Measurements from ENCODE around the gene P3H3.

Gene P3H3

GRCh38 chr12:6782850-6783566, 45.2 kb upstream of the P3H3 start:
- Histone ChIP-seq H3K4me3 (ENCODE audit: low read depth, low read length) (no peak overlapping the region), H3K36me3 (ENCODE audit: control insufficient read depth in 2 of 2, insufficient read depth in 1 of 2, low read length in 2 of 2) (no peaks in the 10 kb centered on the region), H3K9me3 (ENCODE audit: control insufficient read depth, insufficient read depth, low read depth, low read length) (no peaks in the 10 kb centered on the region), H3K27ac (ENCODE audit: extremely low read depth, low read depth, low read length) (no peak overlapping the region), H3K4me1 (ENCODE audit: control insufficient read depth, insufficient read depth, low read length) (peaks cover 7% of the 10 kb centered on the region)
- TF ChIP-seq OVOL3 (tag by site-specific recombination; IDR thresholded peaks at IDR 0.05): no peak
- TF ChIP-seq ZNF311 (tag by site-specific recombination; IDR thresholded peaks at IDR 0.05; ENCODE audit: borderline replicate concordance): no peak
- no peak for TF ChIP-seq ZNF394 (tag by site-specific recombination; IDR thresholded peaks at IDR 0.05; ENCODE audit: borderline replicate concordance)
- no peak for TF ChIP-seq ZNF514 (tag by site-specific recombination; IDR thresholded peaks at IDR 0.05)
- TF ChIP-seq ZNF2 (tag by site-specific recombination; IDR thresholded peaks at IDR 0.05): no peak
- no peak for TF ChIP-seq ZNF24 (tag by site-specific recombination; IDR thresholded peaks at IDR 0.05)
- TF ChIP-seq ZNF639 (tag by site-specific recombination; IDR thresholded peaks at IDR 0.05): no peak
- TF ChIP-seq WT1 (tag by site-specific recombination; IDR thresholded peaks at IDR 0.05): no peak
- no peak for TF ChIP-seq ZNF10 (tag by site-specific recombination; IDR thresholded peaks at IDR 0.05)
- no peak for TF ChIP-seq ZNF426 (tag by site-specific recombination; IDR thresholded peaks at IDR 0.05)
- CTCF ChIA-PET: interaction anchor here (0.6 to 8.3 kb wide), 6 partner anchors 16 to 99 kb away, joined by 3 to 71 read pairs (median 8); partner anchors contain the start of genes MLF2 and PTMS
- POLR2A ChIA-PET: interaction anchor here (0.5 to 2.1 kb wide), 3 partner anchors 17 to 45 kb away, joined by 4 to 9 read pairs (median 5); partner anchors contain the start of genes P3H3 and PTMS

GRCh38 chr12:6783828-6784227, 44.4 kb upstream of the P3H3 start:
- CTCF ChIA-PET: interaction anchor here (0.6 to 8.3 kb wide), 6 partner anchors 14 to 426 kb away, joined by 3 to 70 read pairs (median 5); partner anchors contain the start of gene MLF2
- Histone ChIP-seq H3K9me3 (ENCODE audit: control insufficient read depth, insufficient read depth, low read depth, low read length) (no peaks in the 10 kb centered on the region), H3K4me3 (ENCODE audit: low read depth, low read length) (no peak overlapping the region), H3K36me3 (ENCODE audit: control insufficient read depth in 2 of 2, insufficient read depth in 1 of 2, low read length in 2 of 2) (no peaks in the 10 kb centered on the region), H3K4me1 (ENCODE audit: control insufficient read depth, insufficient read depth, low read length) (no peaks in the 10 kb centered on the region), H3K27ac (ENCODE audit: extremely low read depth, low read depth, low read length) (no peak overlapping the region)
- no peak for TF ChIP-seq ZNF548 (tag by site-specific recombination; IDR thresholded peaks at IDR 0.05)
- 0 out of 2 replicates have a peak, but pooled peaks have one; percentile 29 for TF ChIP-seq PRDM2 (tag by site-specific recombination; IDR thresholded peaks at IDR 0.05; ENCODE audit: borderline replicate concordance)
- POLR2A ChIA-PET: no interaction called here

- POLR2A ChIA-PET: no interaction called here
- CTCF ChIA-PET: interaction anchor here (0.6 to 8.3 kb wide), 5 partner anchors 15 to 426 kb away, joined by 3 to 70 read pairs (median 5); partner anchors contain the start of gene MLF2
- H3K4me1 ChIP-seq (ENCODE audit: control insufficient read depth, insufficient read depth, low read length): no peaks in the 10 kb centered on the region
These were observed 43.9 kb upstream of the P3H3 start for GRCh38 chr12:6784296-6784695.

More at GRCh38 chr12:6784296-6784695, 43.9 kb upstream of the P3H3 start:
- no peaks in the 10 kb centered on the region for H3K36me3 ChIP-seq (ENCODE audit: control insufficient read depth in 2 of 2, insufficient read depth in 1 of 2, low read length in 2 of 2)
- TF ChIP-seq ZNF274 (IDR thresholded peaks at IDR 0.05; ENCODE audit: low read length) (no peak), ZNF274 (tag by site-specific recombination; IDR thresholded peaks at IDR 0.05; ENCODE audit: borderline replicate concordance) (no peak), ZFHX2 (tag by site-specific recombination; conservative IDR thresholded peaks at IDR 0.05) (peak; percentile 42; the same call in 1 of the 2 replicates), GFI1B (tag by site-specific recombination; IDR thresholded peaks at IDR 0.05) (no peak)
- no peaks in the 10 kb centered on the region for H3K9me3 ChIP-seq (ENCODE audit: control insufficient read depth, insufficient read depth, low read depth, low read length)
- H3K27ac ChIP-seq (ENCODE audit: extremely low read depth, low read depth, low read length): no peak overlapping the region
- no peak overlapping the region for H3K4me3 ChIP-seq (ENCODE audit: low read depth, low read length)
